ENCODE data around the gene APOB.

- no peak for TF ChIP-seq POLR2A (IDR thresholded peaks at IDR 0.05; ENCODE audit: low read length)
- TF ChIP-seq GATA1 (IDR thresholded peaks at IDR 0.05; ENCODE audit: low read depth, low read length): no peak
Measured at GRCh38 chr2:20976527-20976926, 67.3 kb downstream of the APOB start.
